ENCODE results near the gene ATP8B2.
"Not testable (repeated sequence)": the region's sequence is repeated elsewhere in the genome, so short reads cannot be mapped to it uniquely, and the experiment has no call there.

Gene ATP8B2

GRCh38 chr1:154325583-154326545, 539 bp downstream of the ATP8B2 start:
- peak; percentile 44 to 53 for DNase-seq

GRCh38 chr1:154326546-154327465, 1.5 kb downstream of the ATP8B2 start:
- no peak for DNase-seq

DNA sequence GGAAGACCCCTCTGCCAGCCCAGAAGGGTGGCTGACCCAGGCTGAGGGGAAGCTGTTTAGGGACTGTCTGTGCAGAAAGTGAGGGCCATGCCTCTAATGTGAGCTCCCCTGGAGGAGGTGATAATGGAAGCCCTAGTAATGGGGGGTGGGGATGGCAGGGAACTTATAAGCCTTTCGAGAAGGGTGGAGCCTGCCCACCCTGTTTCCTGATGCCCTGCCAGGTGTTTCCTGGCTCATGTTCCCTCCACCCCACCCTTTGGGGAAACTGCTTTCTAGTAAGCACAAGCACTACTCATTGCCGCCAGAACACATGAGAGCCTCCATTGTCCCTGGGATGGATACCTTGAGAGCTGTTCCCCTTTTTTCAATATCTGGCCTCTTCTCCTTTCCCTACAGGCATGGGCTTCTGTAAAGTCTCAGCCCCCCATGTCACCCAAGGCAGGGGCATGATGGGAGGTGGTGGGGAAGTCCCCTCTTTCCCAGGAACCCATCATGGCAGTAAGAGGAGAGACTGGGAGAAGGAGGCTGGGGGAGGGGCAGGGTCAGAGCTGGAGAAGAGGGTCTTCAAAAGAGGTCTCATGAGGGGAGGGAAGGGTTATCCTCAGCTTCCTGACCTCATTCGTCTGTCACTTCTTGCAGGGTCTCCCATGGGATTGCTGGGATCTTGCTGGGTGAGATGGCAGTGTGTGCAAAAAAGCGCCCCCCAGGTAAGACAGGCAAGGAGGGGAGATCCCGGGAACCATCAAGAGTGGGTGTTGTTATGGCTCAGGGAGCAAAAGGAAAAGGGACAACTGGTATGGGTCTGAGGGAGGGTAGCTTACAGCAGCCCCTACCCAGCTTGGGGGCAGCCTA, 2.4 kb downstream of the ATP8B2 start:
- peak; percentile 57 to 68 for DNase-seq

- DNase-seq, result peak; percentile 85 to 89
These were observed 3.2 kb downstream of the ATP8B2 start for GRCh38 chr1:154328318-154329151.

DNA sequence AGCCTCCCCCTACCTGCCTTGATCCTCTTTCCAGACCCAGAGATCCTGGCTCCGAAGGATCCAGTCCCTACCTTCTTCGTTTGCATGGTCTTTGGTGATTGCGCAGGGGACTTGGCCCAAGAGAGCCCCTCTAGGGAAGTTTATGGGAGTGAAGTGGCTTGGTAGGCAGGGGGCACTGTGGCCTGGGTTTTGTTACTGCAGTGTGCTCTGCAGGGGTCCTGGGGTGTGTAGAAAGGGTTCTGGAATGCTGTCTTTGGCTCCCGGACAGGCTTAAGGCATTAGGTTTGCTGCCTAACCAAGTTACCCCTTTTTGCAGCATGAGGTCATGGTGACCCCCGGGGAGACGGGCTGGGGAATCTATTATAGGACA, 3.8 kb downstream of the ATP8B2 start:
- DNase-seq, result no peak

DNA sequence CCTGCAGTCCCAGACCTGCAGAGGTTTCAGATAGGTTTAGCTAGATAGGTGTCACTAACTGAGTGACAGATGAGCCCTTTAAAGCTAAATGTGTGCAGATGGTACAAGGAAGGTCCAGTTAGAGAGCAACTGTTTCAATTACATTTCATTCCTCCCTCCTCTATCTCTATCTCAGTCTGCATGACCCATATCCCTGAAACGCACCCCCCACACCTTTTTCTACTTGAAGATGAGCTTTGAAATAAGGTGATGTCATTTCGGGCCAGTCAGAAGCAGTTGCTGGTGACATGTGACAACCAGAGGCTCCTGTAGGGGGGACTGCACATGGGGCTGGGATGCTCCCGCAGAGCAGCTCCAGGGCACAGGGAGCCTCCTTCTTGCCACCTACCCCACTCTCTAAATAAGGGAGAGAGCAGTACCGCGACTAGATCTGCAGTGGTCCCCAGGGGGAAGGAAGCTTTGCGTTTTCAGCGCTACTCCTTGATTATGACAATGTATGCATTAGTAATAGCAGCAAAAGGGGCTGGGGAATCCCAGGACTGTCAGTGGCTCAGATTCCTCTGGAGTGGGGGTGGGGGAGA, 4.3 kb downstream of the ATP8B2 start:
- peak in 1 of 2 donors; percentile 60 for DNase-seq

DNA sequence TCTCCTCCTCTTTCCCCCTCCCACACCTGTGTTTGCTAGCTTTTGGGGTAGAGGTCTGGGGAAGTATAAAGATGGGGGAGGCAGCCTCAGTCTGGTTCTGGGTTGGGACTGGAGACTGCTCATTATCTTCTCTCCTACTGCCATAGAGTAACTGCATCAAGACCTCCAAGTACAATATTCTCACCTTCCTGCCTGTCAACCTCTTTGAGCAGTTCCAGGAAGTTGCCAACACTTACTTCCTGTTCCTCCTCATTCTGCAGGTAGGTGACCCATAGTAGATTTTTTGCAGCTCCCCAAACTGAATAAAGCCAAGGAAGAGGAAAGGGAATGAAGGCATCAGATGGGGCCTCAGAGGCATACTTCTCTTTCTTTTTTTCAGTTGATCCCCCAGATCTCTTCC, 5.3 kb downstream of the ATP8B2 start:
- DNase-seq, result peak in 1 of 2 donors; percentile 29

DNA sequence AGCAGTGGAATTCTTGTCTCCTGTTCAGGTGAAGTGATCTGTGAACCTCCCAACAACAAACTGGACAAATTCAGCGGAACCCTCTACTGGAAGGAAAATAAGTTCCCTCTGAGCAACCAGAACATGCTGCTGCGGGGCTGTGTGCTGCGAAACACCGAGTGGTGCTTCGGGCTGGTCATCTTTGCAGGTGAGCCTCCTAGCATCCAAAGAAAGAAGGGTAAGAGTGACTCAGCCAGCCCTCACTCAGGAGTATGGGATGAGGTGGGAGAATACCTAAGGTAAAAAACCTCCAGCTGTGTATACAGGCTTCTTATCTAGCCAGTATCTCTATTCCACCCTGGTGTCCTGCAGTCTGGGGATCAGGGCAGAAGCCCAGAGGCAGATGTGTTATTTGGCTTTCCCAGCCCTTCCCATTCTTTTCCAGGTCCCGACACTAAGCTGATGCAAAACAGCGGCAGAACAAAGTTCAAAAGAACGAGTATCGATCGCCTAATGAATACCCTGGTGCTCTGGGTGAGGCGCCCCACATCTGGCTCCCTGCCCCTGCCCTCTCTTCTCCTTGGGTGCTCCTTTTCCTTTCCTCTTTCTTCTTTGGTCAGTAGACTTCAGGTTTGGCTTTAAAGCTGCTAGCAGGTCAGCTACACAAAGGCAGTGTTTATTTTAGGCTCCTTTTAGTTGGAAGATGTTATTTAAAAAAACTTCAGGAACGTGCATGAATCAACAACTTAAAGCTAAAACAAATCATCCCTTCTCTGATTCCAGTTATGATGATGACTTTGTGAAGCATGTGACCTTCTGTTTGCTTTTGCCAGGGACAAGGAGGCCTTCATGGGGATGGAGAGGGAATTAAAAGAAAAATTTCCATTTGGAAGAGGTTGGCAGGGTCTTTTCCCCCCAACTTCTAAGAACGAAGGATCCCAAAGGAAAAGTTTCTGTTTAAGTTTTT, 9.0 kb downstream of the ATP8B2 start:
- DNase-seq, result no peak

DNA sequence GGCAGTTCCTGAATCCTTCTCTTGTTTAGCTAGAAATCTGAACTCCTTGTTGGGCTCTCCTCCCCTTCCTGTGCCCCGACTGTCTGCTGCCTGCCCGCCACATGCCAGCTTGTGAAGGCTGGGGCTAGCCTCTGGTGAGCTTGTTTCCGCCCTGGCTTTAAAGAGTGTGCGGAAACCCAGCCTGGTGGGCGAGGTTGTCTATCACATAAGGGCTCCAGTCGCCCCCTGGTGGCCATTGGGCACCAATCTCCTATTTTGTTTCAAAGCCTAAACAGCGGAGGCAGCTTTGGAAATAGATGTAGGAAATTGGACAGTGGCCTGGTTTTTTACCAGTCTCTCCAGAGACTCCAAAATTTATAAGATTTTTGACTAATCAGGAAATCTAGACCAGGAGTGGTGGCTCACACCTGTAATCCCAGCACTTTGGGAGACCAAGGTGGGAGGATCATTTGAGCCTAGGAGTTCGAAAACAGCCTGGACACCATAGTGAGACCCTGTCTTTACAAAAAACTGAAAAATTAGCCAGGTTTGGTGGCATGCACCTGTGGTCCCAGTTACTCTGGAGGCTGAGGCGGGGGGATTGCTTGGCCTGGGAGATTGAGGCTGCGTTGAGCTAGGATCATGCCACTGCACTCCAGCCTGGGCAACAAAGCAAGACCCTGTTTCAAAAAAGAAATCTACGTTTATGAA, 9.8 kb downstream of the ATP8B2 start:
- DNase-seq, result peak; percentile 90 to 92

DNA sequence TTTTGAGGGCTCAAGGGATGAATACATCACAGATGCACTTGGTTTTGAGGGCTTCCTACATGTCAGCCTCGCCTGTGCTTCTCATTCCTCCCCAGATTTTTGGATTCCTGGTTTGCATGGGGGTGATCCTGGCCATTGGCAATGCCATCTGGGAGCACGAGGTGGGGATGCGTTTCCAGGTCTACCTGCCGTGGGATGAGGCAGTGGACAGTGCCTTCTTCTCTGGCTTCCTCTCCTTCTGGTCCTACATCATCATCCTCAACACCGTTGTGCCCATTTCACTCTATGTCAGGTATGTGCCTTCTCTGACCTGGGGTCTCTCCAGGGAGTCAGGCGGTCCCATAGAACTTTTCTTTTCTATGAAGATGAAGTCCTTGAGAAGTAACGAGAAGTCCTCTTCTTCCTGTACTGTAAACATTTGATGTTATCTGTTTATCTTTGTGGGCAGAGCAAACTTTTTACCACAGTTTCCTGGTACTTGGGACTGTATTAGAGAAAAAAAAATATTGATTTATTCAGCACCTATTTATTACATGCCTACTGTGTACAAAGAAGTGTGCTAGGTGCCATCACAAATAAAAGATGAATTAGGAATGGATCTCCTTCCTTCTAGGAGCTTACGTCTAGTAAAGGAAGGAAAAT, 12.0 kb downstream of the ATP8B2 start:
- peak in 1 of 2 donors; percentile 65 for DNase-seq

DNA sequence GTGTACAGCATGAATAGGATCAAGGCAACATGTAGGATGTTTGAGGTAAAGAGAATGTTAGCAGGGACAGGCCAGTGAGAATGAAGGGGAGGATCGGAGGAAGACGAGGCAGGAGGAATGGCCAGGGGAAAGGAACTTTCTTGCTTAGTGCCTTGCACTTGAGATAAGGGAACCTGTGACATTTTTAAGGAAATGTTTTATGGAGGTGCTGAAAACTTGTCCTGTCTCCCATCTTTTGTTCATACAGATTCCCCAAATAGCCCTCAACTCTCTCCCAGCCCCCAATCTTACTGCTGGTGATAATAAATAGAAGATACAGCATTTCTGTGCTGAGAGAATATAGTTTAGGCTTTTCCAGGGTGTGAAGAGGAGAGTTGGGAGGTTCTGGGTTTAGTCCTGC, 13.6 kb downstream of the ATP8B2 start:
- no peak for DNase-seq

- DNase-seq, result not testable (repeated sequence)
These were observed 16.0 kb downstream of the ATP8B2 start for GRCh38 chr1:154341366-154341765.

- no peak for DNase-seq
These were observed 16.8 kb downstream of the ATP8B2 start for GRCh38 chr1:154342132-154342531.

- peak; percentile 71 to 82 for DNase-seq
These were observed 17.6 kb downstream of the ATP8B2 start for GRCh38 chr1:154342836-154343472.

DNA sequence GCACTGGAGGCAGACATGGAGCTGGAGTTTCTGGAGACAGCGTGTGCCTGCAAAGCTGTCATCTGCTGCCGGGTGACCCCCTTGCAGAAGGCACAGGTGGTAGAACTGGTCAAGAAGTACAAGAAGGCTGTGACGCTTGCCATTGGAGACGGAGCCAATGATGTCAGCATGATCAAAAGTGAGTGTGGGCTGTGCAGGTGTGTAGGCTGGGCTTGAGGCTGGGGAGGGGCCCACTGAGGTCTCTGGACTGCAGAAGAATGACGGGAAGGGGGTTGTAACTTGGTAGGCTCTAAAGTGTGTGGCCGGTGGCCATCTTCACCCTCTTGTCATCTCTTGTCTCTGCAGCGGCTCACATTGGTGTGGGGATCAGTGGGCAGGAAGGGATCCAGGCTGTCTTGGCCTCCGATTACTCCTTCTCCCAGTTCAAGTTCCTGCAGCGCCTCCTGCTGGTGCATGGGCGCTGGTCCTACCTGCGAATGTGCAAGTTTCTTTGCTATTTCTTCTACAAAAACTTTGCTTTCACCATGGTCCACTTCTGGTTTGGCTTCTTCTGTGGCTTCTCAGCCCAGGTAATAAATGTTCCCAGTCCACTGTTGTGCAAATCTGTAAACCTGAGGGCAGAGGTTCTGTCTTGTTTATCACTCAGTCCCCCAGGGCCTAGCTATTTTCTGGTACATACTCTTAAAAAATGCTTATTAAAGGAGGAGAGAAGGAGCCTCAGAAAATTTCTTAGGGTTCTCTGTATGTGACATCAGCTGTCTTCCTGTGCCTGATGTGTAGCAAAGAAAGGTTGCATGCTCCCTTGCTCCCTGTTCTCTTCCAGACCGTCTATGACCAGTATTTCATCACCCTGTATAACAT, 19.9 kb downstream of the ATP8B2 start:
- DNase-seq, result peak; percentile 72 to 81

DNA sequence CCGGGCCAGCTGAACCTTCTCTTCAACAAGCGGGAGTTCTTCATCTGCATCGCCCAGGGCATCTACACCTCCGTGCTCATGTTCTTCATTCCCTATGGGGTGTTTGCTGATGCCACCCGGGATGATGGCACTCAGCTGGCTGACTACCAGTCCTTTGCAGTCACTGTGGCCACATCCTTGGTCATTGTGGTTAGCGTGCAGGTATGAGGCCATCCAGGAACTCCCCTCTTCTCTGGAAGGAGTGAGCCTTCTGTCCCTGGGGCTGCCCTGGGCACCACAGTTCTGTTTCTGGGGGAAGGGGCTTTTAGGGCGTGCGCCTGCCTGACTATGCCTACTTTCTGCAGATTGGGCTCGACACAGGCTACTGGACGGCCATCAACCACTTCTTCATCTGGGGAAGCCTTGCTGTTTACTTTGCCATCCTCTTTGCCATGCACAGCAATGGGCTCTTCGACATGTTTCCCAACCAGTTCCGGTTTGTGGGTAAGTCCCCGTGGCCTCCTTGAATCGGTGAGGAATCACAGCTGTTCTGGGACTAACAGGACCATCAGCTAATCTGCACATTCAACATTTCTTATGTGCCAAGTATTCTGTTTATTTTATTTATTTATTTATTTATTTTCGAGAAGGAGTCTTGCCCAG, 21.1 kb downstream of the ATP8B2 start:
- no peak for DNase-seq

GRCh38 chr1:154347961-154348360, 22.6 kb downstream of the ATP8B2 start:
- DNase-seq, result no peak

Data from CD4-positive, alpha-beta T cell treated with Interleukin-4 for 1 hour (primary cell).